HEK293 (cell line): ENCODE results near the gene WDFY3.

ENCODE experiments used
- CTCF ChIA-PET: fragments of 350-600 bp; formaldehyde crosslinking; extraction: SDS; loops from one replicate; lab custom pipeline; 2021; ENCODE audit warnings: antibody characterized with exemption; lab: Yijun Ruan, JAX
- POLR2A ChIA-PET: fragments of 300-600 bp; formaldehyde crosslinking; extraction: SDS; loops from one replicate; lab custom pipeline; 2020; ENCODE audit warnings: antibody characterized with exemption, inconsistent platforms; lab: Yijun Ruan, JAX
- H3K27ac ChIP-seq: fragments of 200-500 bp; sonication (Bioruptor generic); 2 replicates; pipeline ENCODE4 v1.5.1; 2014; ENCODE audit warnings: low read depth, low read length, control low read depth, inconsistent platforms; ENCODE audit errors: extremely low read depth
- H3K36me3 ChIP-seq, 2 experiments: fragments of 200-500 bp in 1 of 2; sonication (Bioruptor generic) in 1 of 2; 1 replicate in 1 of 2; 2 replicates in 1 of 2; pipeline ENCODE4 v1.5.1; 2014 to 2017; ENCODE audit warnings: inconsistent platforms in 2 of 2, low read length in 2 of 2; ENCODE audit not compliant: control insufficient read depth in 2 of 2, insufficient read depth in 1 of 2
- H3K4me1 ChIP-seq: fragments of 200-500 bp; sonication (Bioruptor generic); 2 replicates; pipeline ENCODE4 v1.5.1; 2014; ENCODE audit warnings: mild to moderate bottlenecking, low read length, inconsistent platforms; ENCODE audit not compliant: control insufficient read depth, insufficient read depth
- H3K4me3 ChIP-seq: 2 replicates; pipeline ENCODE4 v1.5.1; 2011; ENCODE audit warnings: low read depth, mild to moderate bottlenecking, control low read depth, low read length, moderate library complexity
- H3K9me3 ChIP-seq: fragments of 200-500 bp; sonication (Bioruptor generic); 2 replicates; pipeline ENCODE4 v1.5.1; 2014; ENCODE audit warnings: low read depth, low read length, inconsistent platforms; ENCODE audit not compliant: control insufficient read depth, insufficient read depth
- BCL11B ChIP-seq: fragments of 450-650 bp; formaldehyde crosslinking; IDR thresholded peaks from 2 replicates; pipeline ENCODE4 v1.5.1; 2016; ENCODE audit warnings: low read depth, missing biosample characterization, missing genetic modification characterization
- GLIS1 ChIP-seq: fragments of 450-650 bp; formaldehyde crosslinking; IDR thresholded peaks from 2 replicates; pipeline ENCODE4 v1.5.1; 2016; ENCODE audit warnings: missing biosample characterization, missing genetic modification characterization
- MYNN ChIP-seq: fragments of 450-650 bp; formaldehyde crosslinking; IDR thresholded peaks from 2 replicates; pipeline ENCODE4 v1.5.1; 2016; ENCODE audit warnings: missing biosample characterization, missing genetic modification characterization, borderline replicate concordance
- WT1 ChIP-seq: fragments of 450-650 bp; formaldehyde crosslinking; IDR thresholded peaks from 2 replicates; pipeline ENCODE4 v1.5.1; 2016; ENCODE audit warnings: missing biosample characterization, missing genetic modification characterization
- YY1 ChIP-seq: fragments of 450-650 bp; formaldehyde crosslinking; IDR thresholded peaks from 2 replicates; pipeline ENCODE4 v1.5.1; 2018; ENCODE audit warnings: missing biosample characterization, missing genetic modification characterization
- ZFHX2 ChIP-seq: fragments of 450-650 bp; formaldehyde crosslinking; conservative IDR thresholded peaks from 2 replicates; pipeline ENCODE4 v1.5.1; 2016; ENCODE audit warnings: missing biosample characterization, missing genetic modification characterization
- ZNF10 ChIP-seq: fragments of 450-650 bp; formaldehyde crosslinking; IDR thresholded peaks from 2 replicates; pipeline ENCODE4 v1.5.1; 2017; ENCODE audit warnings: missing biosample characterization, missing genetic modification characterization
- ZNF155 ChIP-seq: fragments of 450-650 bp; formaldehyde crosslinking; IDR thresholded peaks from 2 replicates; pipeline ENCODE4 v1.5.1; 2016; ENCODE audit warnings: missing biosample characterization, missing genetic modification characterization
- ZNF157 ChIP-seq: fragments of 450-650 bp; formaldehyde crosslinking; IDR thresholded peaks from 2 replicates; pipeline ENCODE4 v1.5.1; 2016; ENCODE audit warnings: missing biosample characterization, missing genetic modification characterization
- ZNF214 ChIP-seq: fragments of 450-650 bp; formaldehyde crosslinking; IDR thresholded peaks from 2 replicates; pipeline ENCODE4 v1.5.1; 2017; ENCODE audit warnings: missing biosample characterization, mild to moderate bottlenecking, missing genetic modification characterization, borderline replicate concordance
- ZNF24 ChIP-seq: fragments of 450-650 bp; formaldehyde crosslinking; IDR thresholded peaks from 2 replicates; pipeline ENCODE4 v1.5.1; 2016; ENCODE audit warnings: missing biosample characterization, missing genetic modification characterization
- ZNF248 ChIP-seq: fragments of 450-650 bp; formaldehyde crosslinking; IDR thresholded peaks from 2 replicates; pipeline ENCODE4 v1.5.1; 2017; ENCODE audit warnings: missing biosample characterization, missing genetic modification characterization
- ZNF311 ChIP-seq: fragments of 450-650 bp; formaldehyde crosslinking; IDR thresholded peaks from 2 replicates; pipeline ENCODE4 v1.5.1; 2017; ENCODE audit warnings: missing biosample characterization, missing genetic modification characterization, borderline replicate concordance
- ZNF394 ChIP-seq: fragments of 450-650 bp; formaldehyde crosslinking; IDR thresholded peaks from 2 replicates; pipeline ENCODE4 v1.5.1; 2016; ENCODE audit warnings: missing biosample characterization, missing genetic modification characterization, mild to moderate bottlenecking, moderate library complexity, borderline replicate concordance
- ZNF426 ChIP-seq: fragments of 450-650 bp; formaldehyde crosslinking; IDR thresholded peaks from 2 replicates; pipeline ENCODE4 v1.5.1; 2017; ENCODE audit warnings: missing biosample characterization, missing genetic modification characterization, mild to moderate bottlenecking, inconsistent platforms, moderate library complexity
- ZNF561 ChIP-seq: fragments of 450-650 bp; IDR thresholded peaks from 2 replicates; pipeline ENCODE4 v1.5.1; 2018; ENCODE audit warnings: missing biosample characterization, missing genetic modification characterization, borderline replicate concordance
- ZNF792 ChIP-seq: fragments of 450-650 bp; formaldehyde crosslinking; IDR thresholded peaks from 2 replicates; pipeline ENCODE4 v1.5.1; 2016; ENCODE audit warnings: missing biosample characterization, missing genetic modification characterization
- TF ChIP-seq, protein P1 (sequence below): fragments of 450-650 bp; formaldehyde crosslinking; optimal IDR thresholded peaks from 2 replicates; pipeline ENCODE3; 2016; ENCODE audit warnings: missing biosample characterization, mild to moderate bottlenecking, missing genetic modification characterization
- TF ChIP-seq, protein P2 (sequence below): fragments of 450-650 bp; formaldehyde crosslinking; IDR thresholded peaks from 2 replicates; pipeline ENCODE4 v1.5.1; 2017; ENCODE audit warnings: missing biosample characterization, missing genetic modification characterization
- TF ChIP-seq, protein P3 (sequence below): fragments of 450-650 bp; formaldehyde crosslinking; IDR thresholded peaks from 2 replicates; pipeline ENCODE4 v1.5.1; 2016; ENCODE audit warnings: missing biosample characterization, missing genetic modification characterization, borderline replicate concordance

The WDFY3 gene

DNA sequence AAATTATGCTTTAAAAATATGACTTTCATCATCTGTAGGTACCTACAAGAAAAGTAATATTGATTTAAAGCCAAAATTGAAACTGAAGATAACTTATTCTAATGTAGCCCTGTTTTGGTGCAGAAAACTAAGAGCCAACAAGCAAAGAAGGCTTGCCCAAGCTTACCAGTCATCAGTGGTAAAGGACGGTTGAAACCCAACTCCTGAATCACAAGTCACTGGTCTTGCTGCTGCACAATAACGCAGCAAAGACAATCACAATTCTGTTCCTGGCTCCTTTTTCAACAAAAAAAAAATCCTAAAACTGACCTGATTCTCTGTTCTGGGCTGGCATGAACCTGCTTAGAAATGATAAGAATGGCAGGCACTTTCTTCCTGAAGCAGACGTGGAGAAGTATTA is 34.5 kb downstream of the WDFY3 start (continued):
- TF ChIP-seq ZNF157 (tag by site-specific recombination), result no peak

DNA sequence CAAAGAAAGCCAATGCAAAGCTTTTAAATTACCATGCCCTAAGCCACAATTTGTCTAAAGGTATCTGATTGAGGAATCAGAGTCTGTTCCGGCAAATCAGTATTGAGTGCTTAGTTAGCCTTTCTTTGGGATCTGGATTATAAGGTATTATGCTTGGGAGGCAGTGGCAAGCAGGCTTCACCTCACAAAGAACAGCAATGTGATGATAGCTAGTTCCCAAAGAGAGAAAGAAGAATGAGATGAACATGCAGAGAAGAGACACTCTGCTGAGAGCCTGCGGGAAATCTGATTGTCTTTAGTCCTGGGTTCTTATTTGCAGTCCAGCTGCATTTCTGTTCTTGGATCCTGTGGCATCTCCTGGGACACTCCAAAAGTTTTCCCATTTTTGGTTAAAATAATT is 35.2 kb downstream of the WDFY3 start:
- no peaks in the 10 kb centered on the region for H3K9me3 ChIP-seq
- ChIA-PET CTCF (no interaction called here), POLR2A (no interaction called here)
- no peak overlapping the region for H3K4me3 ChIP-seq
- H3K27ac ChIP-seq, result no peak overlapping the region
- H3K4me1 ChIP-seq, result no peaks in the 10 kb centered on the region
- TF ChIP-seq ZNF157 (tag by site-specific recombination), result no peak
- no peak for TF ChIP-seq ZNF248 (tag by site-specific recombination)
- TF ChIP-seq, protein P1, sequence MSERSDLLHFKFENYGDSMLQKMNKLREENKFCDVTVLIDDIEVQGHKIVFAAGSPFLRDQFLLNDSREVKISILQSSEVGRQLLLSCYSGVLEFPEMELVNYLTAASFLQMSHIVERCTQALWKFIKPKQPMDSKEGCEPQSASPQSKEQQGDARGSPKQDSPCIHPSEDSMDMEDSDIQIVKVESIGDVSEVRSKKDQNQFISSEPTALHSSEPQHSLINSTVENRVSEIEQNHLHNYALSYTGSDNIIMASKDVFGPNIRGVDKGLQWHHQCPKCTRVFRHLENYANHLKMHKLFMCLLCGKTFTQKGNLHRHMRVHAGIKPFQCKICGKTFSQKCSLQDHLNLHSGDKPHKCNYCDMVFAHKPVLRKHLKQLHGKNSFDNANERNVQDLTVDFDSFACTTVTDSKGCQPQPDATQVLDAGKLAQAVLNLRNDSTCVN (tag by site-specific recombination), result no peak
- TF ChIP-seq BCL11B (tag by site-specific recombination), result no peak
- H3K36me3 ChIP-seq, result peaks cover 0 to 34% of the 10 kb centered on the region in 2 experiments; a peak in 1 of 3 replicates

DNA sequence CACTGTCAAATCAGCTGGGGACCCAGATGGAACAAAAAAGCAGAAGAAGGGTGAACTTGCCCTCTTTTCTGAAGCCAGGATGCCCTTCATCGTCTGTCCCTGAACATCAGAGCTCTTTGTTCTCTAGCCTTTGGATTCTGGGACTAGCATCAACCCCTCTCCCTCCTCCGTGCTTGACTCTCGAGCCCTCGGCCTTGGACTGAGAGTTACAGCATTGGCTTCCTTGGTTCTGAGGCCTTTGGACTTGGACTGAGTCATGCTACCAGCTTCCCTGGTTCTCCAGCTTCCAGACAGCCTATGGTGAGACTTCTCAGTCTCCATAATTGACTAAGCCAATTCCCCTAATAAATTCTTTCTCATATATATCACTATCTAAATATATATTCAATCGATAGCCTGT is 38.4 kb downstream of the WDFY3 start:
- Histone ChIP-seq H3K4me1 (no peaks in the 10 kb centered on the region), H3K9me3 (no peaks in the 10 kb centered on the region), H3K27ac (no peak overlapping the region), H3K36me3 (peaks cover 0 to 34% of the 10 kb centered on the region in 2 experiments; a peak in 1 of 3 replicates), H3K4me3 (no peak overlapping the region)
- CTCF ChIA-PET, result no interaction called here
- TF ChIP-seq WT1 (tag by site-specific recombination) (no peak), ZNF155 (tag by site-specific recombination) (no peak), ZNF394 (tag by site-specific recombination) (no peak), ZNF426 (tag by site-specific recombination) (no peak), ZNF214 (tag by site-specific recombination) (no peak), ZNF561 (tag by site-specific recombination) (no peak)
- TF ChIP-seq, protein P2, sequence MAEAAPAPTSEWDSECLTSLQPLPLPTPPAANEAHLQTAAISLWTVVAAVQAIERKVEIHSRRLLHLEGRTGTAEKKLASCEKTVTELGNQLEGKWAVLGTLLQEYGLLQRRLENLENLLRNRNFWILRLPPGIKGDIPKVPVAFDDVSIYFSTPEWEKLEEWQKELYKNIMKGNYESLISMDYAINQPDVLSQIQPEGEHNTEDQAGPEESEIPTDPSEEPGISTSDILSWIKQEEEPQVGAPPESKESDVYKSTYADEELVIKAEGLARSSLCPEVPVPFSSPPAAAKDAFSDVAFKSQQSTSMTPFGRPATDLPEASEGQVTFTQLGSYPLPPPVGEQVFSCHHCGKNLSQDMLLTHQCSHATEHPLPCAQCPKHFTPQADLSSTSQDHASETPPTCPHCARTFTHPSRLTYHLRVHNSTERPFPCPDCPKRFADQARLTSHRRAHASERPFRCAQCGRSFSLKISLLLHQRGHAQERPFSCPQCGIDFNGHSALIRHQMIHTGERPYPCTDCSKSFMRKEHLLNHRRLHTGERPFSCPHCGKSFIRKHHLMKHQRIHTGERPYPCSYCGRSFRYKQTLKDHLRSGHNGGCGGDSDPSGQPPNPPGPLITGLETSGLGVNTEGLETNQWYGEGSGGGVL, result no peak
- POLR2A ChIA-PET, result no interaction called here

DNA sequence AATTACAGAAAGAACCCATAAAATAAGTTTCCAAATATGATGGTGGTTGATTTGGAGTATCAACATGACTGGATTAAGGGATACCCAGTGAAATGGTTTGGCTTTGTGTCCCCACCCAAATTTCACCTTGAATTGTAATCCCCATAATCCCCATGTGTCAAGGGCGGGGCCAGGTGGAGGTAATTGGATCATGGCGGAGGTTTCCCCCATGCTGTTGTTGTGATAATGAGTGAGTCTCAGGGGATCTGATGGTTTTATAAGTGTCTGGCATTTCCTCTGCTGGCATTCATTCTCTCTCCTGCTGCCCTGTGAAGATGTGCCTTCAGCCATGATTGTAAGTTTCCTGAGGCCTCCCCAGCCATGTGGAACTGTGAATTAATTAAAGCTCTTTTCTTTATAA is 39.1 kb downstream of the WDFY3 start:
- Histone ChIP-seq H3K4me1 (no peaks in the 10 kb centered on the region), H3K9me3 (no peaks in the 10 kb centered on the region), H3K36me3 (peaks cover 0 to 34% of the 10 kb centered on the region in 2 experiments; a peak in 1 of 3 replicates), H3K4me3 (no peak overlapping the region), H3K27ac (no peak overlapping the region)
- POLR2A ChIA-PET, result no interaction called here
- CTCF ChIA-PET, result no interaction called here
- TF ChIP-seq ZNF10 (no peak), ZNF311 (tag by site-specific recombination) (no peak), ZFHX2 (tag by site-specific recombination) (no peak), MYNN (tag by site-specific recombination) (no peak), ZNF24 (tag by site-specific recombination) (no peak), GLIS1 (no peak), ZNF792 (no peak), YY1 (tag by site-specific recombination) (no peak)
- TF ChIP-seq, protein P3, sequence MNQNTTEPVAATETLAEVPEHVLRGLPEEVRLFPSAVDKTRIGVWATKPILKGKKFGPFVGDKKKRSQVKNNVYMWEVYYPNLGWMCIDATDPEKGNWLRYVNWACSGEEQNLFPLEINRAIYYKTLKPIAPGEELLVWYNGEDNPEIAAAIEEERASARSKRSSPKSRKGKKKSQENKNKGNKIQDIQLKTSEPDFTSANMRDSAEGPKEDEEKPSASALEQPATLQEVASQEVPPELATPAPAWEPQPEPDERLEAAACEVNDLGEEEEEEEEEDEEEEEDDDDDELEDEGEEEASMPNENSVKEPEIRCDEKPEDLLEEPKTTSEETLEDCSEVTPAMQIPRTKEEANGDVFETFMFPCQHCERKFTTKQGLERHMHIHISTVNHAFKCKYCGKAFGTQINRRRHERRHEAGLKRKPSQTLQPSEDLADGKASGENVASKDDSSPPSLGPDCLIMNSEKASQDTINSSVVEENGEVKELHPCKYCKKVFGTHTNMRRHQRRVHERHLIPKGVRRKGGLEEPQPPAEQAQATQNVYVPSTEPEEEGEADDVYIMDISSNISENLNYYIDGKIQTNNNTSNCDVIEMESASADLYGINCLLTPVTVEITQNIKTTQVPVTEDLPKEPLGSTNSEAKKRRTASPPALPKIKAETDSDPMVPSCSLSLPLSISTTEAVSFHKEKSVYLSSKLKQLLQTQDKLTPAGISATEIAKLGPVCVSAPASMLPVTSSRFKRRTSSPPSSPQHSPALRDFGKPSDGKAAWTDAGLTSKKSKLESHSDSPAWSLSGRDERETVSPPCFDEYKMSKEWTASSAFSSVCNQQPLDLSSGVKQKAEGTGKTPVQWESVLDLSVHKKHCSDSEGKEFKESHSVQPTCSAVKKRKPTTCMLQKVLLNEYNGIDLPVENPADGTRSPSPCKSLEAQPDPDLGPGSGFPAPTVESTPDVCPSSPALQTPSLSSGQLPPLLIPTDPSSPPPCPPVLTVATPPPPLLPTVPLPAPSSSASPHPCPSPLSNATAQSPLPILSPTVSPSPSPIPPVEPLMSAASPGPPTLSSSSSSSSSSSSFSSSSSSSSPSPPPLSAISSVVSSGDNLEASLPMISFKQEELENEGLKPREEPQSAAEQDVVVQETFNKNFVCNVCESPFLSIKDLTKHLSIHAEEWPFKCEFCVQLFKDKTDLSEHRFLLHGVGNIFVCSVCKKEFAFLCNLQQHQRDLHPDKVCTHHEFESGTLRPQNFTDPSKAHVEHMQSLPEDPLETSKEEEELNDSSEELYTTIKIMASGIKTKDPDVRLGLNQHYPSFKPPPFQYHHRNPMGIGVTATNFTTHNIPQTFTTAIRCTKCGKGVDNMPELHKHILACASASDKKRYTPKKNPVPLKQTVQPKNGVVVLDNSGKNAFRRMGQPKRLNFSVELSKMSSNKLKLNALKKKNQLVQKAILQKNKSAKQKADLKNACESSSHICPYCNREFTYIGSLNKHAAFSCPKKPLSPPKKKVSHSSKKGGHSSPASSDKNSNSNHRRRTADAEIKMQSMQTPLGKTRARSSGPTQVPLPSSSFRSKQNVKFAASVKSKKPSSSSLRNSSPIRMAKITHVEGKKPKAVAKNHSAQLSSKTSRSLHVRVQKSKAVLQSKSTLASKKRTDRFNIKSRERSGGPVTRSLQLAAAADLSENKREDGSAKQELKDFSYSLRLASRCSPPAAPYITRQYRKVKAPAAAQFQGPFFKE (tag by site-specific recombination), result no peak
